ENCODE measurements around the gene PF4V1.
A peak's percentile ranks its signal among the peaks of the same experiment; 100 is the strongest.
"Not testable (repeated sequence)": the region's sequence is repeated elsewhere in the genome, so short reads cannot be mapped to it uniquely, and the experiment has no call there.

PF4V1 gene

DNA sequence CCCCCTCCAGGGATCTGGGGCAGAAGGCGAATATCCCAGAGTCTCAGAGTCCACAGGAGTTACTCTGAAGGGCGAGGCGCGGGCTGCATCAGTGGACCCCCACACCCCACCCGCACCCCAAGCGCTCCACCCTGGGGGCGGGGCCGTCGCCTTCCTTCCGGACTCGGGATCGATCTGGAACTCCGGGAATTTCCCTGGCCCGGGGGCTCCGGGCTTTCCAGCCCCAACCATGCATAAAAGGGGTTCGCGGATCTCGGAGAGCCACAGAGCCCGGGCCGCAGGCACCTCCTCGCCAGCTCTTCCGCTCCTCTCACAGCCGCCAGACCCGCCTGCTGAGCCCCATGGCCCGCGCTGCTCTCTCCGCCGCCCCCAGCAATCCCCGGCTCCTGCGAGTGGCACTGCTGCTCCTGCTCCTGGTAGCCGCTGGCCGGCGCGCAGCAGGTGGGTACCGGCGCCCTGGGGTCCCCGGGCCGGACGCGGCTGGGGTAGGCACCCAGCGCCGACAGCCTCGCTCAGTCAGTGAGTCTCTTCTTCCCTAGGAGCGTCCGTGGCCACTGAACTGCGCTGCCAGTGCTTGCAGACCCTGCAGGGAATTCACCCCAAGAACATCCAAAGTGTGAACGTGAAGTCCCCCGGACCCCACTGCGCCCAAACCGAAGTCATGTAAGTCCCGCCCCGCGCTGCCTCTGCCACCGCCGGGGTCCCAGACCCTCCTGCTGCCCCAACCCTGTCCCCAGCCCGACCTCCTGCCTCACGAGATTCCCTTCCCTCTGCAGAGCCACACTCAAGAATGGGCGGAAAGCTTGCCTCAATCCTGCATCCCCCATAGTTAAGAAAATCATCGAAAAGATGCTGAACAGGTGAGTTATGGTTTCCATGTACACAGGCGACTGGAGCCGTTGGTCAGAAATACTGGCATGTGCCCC is 16.3 kb downstream of the PF4V1 start, which contains the start of gene CXCL1:
TSS of gene CXCL1 (plus strand) at position 264 of the 926 bp plus-strand sequence. CDS start at position 342, 78 bp downstream.
- FAIRE-seq, result no peak
- DNase-seq (ENCODE audit: low spot score), result no peak

DNA sequence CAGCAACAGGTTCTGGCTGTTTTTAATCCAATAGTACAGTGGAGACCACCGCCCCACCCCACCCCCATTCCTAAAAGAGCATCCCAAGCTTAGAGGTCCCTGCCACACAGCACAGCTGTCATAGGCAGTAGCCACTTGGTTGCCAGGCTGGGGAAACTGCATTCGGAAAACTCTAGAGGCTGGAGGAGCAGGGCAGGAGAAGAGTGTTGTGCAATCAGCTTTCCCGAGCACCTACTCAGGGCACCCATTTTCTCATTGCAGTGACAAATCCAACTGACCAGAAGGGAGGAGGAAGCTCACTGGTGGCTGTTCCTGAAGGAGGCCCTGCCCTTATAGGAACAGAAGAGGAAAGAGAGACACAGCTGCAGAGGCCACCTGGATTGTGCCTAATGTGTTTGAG is 17.2 kb downstream of the PF4V1 start:
- FAIRE-seq, result no peak

DNA sequence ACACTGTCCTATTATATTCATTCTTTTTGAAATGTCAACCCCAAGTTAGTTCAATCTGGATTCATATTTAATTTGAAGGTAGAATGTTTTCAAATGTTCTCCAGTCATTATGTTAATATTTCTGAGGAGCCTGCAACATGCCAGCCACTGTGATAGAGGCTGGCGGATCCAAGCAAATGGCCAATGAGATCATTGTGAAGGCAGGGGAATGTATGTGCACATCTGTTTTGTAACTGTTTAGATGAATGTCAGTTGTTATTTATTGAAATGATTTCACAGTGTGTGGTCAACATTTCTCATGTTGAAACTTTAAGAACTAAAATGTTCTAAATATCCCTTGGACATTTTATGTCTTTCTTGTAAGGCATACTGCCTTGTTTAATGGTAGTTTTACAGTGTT is 17.7 kb downstream of the PF4V1 start:
- FAIRE-seq (peak; percentile 73), DNase-seq (ENCODE audit: low spot score) (no peak)

More for the DNA sequence above, 17.2 kb downstream of the PF4V1 start:
- DNase-seq (ENCODE audit: low spot score), result no peak

DNA sequence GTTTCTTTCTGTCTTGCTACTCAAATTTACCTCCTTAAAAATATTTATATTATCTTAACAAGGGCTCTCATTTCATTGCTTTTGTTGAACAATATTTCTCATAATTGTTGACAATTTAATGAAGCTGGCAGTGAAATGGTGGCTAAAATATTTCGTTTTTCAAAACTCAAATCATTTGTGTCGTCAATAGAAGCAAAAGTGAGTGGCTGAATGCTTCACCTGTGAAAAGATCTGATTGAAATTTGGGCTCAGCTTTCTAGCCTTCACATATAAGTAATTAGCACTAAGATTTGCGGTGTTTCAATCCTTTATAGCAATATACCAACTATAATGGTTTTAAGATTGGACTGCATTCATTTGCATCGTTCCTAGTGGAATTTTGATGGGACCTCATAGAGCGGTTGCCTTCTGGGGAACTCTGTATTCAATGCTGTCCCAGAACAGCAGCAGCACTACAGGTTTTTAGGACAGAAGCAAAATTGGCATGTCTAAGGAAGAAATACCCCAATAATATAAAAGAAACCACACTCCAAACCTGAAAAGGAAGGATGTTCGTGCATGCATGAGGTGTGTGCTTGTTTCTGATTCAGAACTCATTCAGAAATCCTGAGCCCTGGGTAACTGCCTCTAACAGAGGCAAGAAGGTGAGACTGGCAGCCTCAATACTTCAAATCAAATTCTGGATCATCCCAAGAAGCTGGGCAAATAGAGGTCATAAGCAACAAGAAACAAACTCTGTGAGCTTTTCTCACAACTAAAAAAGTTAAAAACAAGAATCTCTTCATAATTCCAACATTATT is 18.6 kb downstream of the PF4V1 start:
- no peak for DNase-seq (ENCODE audit: low spot score)
- FAIRE-seq, result no peak

DNA sequence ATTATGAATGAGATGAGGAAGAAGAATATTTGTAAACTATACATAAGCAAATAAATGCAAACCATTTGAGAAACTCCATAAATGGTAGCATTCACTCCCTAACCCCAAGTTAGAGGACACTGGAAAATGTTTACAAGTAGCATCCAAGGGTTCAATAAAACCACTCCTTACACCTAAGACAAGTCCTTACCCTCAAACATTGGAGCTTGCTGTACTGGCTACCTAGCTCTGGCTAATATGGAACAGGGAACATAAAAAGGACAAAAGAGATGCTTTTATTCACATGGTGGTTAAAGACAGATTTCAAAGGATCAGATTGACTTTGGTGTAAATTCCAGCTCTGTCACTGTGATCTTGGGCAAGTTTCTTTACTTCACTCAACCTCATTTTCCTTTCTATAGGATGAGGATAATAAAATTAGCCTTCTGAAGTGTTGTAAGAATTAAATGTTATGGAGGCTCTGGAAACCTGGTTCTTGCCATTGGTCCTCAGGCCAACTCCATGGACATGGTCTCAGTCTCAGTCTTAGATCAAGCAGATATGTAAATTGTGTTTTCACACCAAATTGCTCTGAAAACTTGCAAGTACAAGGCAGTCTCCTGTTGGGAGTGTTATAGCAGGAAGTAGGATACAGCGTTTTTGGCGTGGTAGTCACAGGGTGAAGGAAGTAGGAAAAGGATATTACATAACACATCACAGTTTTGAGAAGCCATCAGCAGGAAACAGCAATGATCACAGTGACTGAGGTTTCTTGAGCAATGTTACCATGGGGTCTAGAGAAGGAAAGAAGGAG is 19.4 kb downstream of the PF4V1 start:
- DNase-seq (ENCODE audit: low spot score) (no peak), FAIRE-seq (no peak)

DNA sequence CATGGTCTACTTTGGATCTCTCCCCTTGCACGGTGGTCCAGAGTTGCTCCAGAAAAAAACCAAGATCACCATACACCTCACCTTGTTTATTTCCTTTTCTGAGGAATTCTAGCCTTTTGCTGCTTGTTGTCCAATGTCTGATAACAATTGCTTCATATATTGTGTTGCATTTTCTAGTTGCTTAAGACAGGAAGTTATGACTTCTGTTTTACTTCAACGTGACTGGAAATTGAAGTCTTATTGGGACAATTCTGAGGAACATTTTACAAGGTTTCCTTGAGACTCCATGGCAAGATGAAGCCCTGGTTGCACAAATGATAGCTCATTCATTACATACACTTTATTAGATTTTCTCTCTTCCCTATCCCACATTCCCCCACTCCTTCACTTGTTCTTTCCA is 21.3 kb downstream of the PF4V1 start:
- DNase-seq (ENCODE audit: low spot score) (no peak), FAIRE-seq (no peak)

DNA sequence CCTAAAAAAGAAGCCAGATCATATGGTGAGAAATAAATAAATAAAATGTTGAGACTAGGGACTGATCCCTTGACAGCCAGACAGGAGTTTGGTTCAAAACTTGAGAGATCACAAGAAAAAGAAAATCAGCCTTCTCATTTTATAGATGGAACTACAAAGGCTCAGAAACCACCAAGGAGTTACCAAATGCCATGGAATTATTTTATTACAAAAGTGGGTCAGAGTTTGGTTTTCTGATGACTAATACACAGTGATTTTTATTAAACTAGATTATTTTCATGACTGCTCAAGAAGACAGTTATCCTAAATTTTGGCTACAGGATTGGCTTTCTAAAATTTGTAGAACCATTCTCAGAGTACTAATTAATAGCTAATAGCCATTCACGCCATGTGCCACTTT is 22.3 kb downstream of the PF4V1 start:
- DNase-seq (ENCODE audit: low spot score) (no peak), FAIRE-seq (no peak)

DNA sequence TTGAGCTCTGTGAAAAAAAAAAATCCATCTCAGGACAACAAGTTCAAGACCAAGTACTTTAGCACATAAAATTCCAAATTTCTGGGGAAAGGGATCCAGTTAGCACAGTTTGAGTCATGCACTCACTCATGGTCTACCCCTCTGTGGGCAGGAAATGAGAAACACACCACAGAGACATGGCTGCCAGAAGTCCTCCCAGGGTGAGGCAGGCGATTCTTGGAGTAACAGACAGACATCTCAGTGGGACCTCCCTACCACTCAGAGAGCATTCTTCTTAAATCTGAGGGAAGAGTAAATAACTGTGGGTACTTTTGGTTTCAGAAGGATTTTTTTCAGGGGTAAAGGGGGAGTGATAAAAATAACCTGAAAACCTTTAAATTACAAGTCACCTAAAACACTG is 30.2 kb downstream of the PF4V1 start:
- FAIRE-seq, result no peak
- DNase-seq (ENCODE audit: low spot score), result peak; percentile 35

DNA sequence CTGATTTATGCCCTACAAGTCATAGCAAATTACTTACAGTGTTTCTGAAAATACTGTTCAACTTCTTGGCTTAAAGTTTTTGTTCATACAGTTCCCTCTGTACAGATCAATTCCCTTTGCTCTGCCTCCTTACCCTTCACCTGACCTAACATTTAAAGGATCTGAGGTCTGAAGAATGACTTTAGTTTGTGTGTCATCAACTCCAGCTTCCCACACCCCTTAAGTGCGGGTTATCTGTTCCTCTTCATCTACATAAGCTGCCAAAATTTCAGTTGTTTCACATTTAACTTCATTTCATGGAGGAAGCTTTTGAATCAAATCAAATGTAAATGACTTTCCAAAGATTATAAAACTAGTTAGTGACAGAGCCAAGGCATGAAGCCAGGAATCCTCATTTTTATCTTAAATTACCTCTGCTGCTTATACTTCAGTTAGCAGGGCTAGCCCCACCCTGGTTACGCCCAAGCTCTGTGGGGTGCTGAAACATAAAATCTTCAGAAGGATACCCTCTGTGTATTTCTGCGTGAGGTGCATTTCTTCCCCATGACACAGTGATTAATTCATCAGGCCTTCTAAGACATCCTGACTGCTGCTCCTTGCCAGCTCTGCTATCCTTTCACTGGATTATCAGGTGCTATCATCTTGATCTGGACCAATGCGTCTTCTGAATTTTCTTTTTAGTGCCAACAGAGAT is 32.6 kb downstream of the PF4V1 start:
- DNase-seq (ENCODE audit: low spot score) (no peak), FAIRE-seq (no peak)

DNA sequence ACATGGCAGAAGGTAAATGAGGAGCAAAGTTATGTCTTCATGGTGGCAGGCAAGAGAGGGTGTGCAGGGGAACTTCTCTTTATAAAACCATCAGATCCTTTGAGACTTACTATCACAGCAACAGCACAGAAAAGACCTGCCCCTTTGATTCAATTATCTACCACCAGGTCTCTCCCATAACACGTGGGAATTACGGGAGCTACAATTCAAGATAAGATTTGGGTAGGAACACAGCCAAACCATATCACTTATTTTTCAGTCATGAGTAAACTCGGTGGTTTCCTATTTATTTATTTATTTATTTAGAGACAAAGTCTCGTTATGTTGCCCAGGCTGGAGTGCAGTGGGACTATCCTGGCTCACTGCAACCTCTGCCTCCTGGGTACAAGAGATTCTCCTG is 38.2 kb downstream of the PF4V1 start:
- DNase-seq (ENCODE audit: low spot score), result no peak
- FAIRE-seq, result no peak

DNA sequence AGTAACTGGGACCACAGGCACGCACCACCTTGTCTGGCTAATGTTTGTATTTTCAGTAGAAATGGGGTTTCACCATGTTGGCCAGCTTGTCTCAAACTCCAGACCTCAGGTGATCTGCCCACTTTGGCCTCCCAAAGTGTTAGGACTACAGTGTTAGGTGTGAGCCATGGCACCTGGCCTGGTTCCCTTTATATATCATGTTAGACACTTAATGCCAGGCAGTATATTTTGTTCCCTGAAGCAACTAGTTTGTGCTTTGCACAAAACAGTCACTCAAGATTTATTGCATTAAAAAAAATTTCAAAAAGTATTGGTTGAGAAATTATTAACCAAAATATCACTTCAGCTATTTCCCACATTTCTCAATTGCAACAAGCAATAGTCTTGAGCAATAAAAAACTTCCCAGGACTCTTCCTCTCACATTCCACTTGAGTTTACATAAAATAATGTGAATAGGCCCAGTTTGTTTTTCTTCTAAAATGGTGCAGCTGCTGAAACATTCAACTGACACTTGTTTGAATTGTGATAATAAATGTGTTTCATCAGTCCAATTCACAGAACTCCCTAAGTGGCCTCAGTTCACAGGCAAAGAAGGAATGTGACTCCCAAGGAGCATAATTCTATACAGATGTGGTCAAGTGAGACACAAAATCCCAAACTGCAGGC is 38.8 kb downstream of the PF4V1 start:
- no peak for DNase-seq (ENCODE audit: low spot score)
- peak; percentile 58 for FAIRE-seq

DNA sequence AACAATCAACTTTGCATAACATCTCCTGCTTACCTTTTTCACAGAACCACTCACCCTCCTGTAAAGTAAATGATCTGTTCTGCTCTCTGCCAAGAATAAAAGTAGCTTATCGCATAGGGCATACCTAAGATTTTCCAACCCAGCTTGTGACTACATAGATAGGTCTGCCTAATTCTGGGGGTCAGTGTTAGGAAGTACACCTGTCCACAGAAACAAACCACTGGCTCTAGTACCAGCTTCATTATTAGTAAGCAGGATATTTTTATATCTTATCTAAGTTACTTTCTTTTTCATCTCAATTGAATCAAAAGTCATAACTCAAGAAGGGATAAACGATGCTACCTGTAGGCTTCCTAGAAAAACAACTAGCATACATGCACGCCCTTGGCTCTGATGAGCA is 39.9 kb downstream of the PF4V1 start:
- FAIRE-seq (peak; percentile 53), DNase-seq (ENCODE audit: low spot score) (no peak)

DNA sequence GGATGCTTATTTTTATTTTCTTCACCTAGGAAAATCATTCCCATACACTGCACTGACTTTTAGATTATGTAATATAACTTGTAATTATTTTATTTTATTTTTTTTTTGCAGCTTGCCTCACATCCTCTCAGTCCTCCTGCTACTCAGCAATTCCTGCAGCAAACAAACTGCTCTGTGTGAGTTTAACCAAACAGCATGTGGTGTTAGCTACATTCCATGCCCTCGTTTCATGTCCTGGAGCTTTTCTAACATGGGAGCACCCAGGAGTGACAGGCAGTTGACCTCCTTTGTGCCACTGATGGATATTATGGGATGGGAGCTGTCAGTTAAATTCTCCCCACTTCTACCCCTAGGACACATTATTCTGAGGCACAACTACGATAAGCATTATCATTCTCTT is 40.9 kb downstream of the PF4V1 start:
- no peak for FAIRE-seq
- DNase-seq (ENCODE audit: low spot score), result no peak

DNA sequence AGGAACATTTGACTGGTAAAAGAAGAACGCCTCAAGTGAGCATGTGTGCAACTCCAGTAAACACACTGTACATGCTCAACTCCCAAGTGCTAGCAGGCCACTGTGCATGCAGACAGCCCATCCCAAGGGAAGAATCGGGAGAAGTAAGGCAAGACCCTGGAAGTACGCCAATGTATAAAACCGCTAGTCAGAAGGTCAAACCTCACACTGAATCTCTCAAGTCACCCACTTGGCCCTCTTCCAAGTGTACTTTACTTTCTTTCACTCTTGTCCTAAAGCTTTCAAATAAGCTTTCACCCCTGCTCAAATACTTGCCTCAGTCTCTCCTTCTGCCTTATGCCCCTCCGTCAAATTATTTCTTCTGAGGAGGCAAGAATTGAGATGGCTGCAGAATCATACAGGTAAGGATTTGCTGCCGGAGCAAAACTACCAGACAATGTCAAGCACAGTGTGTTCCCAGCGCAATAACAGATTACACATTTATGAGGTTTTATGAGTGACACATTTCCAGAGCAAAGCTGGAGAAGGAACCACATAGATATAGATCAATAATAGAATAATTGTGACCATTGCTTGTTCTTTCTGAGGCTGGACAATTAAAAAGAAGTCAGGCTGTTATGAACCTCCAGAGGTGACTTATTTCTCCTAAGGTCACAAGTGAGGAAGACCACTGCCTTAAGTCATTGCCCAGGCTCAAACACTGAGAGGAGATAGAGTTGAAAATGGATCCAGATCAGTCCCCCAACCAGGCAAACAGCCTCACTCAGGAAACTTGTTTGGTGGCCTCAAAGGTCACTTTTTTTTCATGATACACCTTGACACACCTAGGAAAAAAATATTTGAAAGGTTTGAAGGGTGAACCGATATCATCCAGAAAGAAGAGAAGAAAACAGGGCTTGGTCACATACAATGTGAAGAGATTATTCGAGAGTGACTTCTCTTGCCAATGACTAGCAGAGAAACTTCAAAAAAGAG is 42.4 kb downstream of the PF4V1 start:
- no peak for DNase-seq (ENCODE audit: low spot score)
- no peak for FAIRE-seq

DNA sequence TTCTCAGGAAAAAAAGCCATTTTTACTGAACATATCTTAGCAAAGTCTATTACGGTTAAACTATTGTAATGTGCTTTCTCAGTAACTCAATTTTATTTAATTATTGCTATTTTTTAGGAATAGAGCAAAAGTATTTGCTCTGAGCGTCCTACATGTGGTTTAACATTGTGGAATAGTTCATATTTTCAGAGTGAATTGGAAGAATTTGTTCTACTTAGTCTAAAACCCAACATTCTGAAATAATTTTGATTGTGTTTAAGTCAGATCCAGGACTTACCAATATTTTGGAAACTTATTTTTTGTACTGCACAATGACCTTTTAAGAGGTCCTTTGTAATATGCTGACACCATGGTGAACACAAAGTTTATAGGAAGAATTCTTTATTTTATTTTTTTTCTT is 43.3 kb downstream of the PF4V1 start:
- no peak for DNase-seq (ENCODE audit: low spot score)
- FAIRE-seq, result no peak

DNA sequence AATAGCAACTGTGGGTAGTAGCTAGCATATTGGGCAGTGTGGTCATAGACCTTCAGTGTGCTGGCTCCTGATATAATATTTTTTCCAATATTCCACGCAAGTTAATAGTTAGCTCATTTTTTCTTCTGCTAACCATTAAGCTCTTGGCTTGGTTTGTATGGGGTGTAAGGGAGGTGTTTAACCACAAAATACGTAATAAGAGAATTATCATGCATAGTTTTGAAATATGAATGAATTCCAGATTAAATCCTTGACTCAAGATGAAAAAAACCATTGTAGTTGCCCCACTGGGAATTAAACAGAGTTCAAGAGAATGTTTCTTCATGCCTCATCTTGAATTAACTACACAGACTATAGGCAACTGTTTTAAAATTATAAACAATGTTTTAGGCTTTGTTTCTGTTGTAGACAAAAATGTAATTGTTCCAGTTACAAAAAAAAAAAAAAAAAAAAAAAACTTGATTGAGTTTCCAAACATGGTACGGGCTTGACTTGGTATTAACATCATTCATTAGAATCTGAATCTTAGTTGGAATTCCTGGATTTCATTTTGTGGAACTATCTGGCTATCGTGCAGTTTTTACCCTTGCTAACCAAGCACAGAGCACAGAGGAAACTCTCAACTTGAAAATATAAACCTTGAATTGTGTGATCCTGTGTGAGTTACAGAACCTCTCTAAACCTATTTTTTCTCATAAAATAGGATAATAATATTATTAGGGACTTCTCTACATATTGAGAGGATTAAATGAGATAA is 44.5 kb downstream of the PF4V1 start:
- no peak for FAIRE-seq
- no peak for DNase-seq (ENCODE audit: low spot score)

DNA sequence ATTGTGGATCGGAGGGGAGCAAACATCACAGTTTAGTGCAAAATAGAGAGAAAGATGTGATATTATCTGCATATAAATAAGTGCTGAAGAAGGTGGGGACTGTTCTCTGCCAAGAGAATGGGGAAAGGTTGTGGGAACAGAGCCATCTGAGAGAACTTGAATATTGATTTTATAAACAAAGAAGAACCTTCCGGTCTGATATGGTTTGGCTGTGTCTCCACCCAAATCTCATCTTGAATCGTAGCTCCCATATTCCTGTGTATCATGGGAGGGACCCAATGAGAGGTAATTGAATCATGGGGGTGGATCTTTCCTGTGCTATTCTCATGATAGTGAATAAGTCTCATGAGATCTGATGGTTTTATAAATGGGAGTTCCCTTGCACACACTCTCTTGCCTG is 46.2 kb downstream of the PF4V1 start:
- FAIRE-seq; DNase-seq (ENCODE audit: low spot score): not testable (repeated sequence)

DNA sequence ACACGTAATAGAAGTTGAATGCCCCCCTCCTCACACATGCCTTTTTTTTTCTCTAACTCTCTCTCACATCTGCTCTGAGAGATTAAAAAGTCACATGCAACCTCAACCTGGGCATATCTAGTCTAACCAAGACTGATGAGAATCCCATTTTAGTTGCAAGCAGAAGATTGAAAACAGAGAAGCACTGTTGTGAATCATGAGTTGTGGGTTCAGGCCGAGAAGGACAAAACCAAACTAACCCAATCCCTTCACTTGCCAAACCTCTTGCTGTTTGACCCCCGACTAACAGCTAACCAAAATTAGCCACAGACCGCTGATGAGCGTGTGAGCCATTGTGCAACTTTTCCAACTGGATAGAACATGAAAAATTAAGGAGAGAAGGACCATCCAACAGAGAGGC is 47.9 kb downstream of the PF4V1 start:
- no peak for FAIRE-seq
- no peak for DNase-seq (ENCODE audit: low spot score)
